Measurements from ENCODE around the gene ACTL9. TPM values are rescaled to one million over a fixed set of nuclear protein-coding genes. Genes with fewer than 3 reads are reported as not detected.

The ACTL9 gene
- total RNA-seq, 1 donor from 2014 or later: not detected

DNA sequence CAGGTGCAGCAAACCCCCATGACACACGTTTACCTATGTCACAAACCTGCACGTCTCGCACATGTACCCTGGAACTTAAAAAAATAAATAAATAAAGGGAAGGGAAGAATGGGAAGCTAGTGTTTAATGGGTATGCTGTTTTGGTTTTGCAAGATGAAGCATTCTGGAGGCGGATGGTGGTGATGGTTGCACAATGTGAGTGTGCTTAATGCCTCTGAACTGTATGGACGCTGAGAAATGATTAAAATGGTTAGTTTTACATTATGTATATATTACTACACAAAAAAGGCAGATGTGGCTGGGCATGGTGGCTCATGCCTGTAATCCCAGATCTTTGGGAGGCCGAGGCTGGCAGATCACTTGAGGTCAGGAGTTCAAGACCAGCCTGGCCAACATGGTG, 50.4 kb downstream of the ACTL9 start:
- H3K36me3 ChIP-seq (ENCODE audit: insufficient read depth, low read length): no peaks in the 10 kb centered on the region
- no peaks in the 10 kb centered on the region for H3K4me1 Mint-ChIP-seq (ENCODE audit: low read depth, unreplicated experiment)
- no peak overlapping the region for H3K27ac ChIP-seq (ENCODE audit: low read depth, low read length)
- no peak overlapping the region for H3K4me3 ChIP-seq (ENCODE audit: insufficient read depth, low read depth, low read length)
- peaks cover 13% of the 10 kb centered on the region for H3K27me3 Mint-ChIP-seq (ENCODE audit: low read depth, unreplicated experiment)
- DNase-seq (ENCODE audit: low read depth) (no peak), FAIRE-seq (no peak)
- peaks cover 3% of the 10 kb centered on the region for H3K4me1 ChIP-seq (ENCODE audit: insufficient read depth, low read length)
- no peak overlapping the region for H3K4me2 ChIP-seq (ENCODE audit: low read length)
- H3K9ac ChIP-seq (ENCODE audit: low read length): no peak overlapping the region
- H3K79me2 ChIP-seq (ENCODE audit: insufficient read depth, low read length): no peaks in the 10 kb centered on the region
- peaks cover 4% of the 10 kb centered on the region for H3K27me3 ChIP-seq (ENCODE audit: insufficient read depth, low read length)
- H3K27ac Mint-ChIP-seq (ENCODE audit: unreplicated experiment): no peak overlapping the region
- H3K9me3 Mint-ChIP-seq (ENCODE audit: unreplicated experiment): peaks cover 6% of the 10 kb centered on the region
- H3K36me3 Mint-ChIP-seq (ENCODE audit: low read depth, unreplicated experiment): no peaks in the 10 kb centered on the region
- H3K4me3 Mint-ChIP-seq (ENCODE audit: unreplicated experiment): no peak overlapping the region
- no peaks in the 10 kb centered on the region for H3K9me3 ChIP-seq (ENCODE audit: insufficient read depth, low read depth, low read length)
- TF ChIP-seq EZH2 (IDR thresholded peaks at IDR 0.05; ENCODE audit: insufficient read depth, low read length): no peak
- TF ChIP-seq, protein P1, sequence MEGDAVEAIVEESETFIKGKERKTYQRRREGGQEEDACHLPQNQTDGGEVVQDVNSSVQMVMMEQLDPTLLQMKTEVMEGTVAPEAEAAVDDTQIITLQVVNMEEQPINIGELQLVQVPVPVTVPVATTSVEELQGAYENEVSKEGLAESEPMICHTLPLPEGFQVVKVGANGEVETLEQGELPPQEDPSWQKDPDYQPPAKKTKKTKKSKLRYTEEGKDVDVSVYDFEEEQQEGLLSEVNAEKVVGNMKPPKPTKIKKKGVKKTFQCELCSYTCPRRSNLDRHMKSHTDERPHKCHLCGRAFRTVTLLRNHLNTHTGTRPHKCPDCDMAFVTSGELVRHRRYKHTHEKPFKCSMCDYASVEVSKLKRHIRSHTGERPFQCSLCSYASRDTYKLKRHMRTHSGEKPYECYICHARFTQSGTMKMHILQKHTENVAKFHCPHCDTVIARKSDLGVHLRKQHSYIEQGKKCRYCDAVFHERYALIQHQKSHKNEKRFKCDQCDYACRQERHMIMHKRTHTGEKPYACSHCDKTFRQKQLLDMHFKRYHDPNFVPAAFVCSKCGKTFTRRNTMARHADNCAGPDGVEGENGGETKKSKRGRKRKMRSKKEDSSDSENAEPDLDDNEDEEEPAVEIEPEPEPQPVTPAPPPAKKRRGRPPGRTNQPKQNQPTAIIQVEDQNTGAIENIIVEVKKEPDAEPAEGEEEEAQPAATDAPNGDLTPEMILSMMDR (IDR thresholded peaks at IDR 0.05; ENCODE audit: insufficient read depth, low read depth, low read length): no peak
- no peak overlapping the region for H2AFZ ChIP-seq (ENCODE audit: low read depth, low read length)
- H4K20me1 ChIP-seq (ENCODE audit: insufficient read depth, low read length): no peaks in the 10 kb centered on the region

Other genes with a start within 250 kb of the ACTL9 start
- gene PRAM1, start 196.2 kb downstream of the ACTL9 start, total RNA-seq: 0.25 and 0.36 TPM in 2 replicates
- gene ZNF414, start 184.6 kb downstream of the ACTL9 start, total RNA-seq: 15.8 and 17.2 TPM in 2 replicates
- 0.12 and 0.23 TPM in 2 replicates for gene MYO1F, start 121.4 kb downstream of the ACTL9 start, total RNA-seq
- 34.0 and 35.1 TPM in 2 replicates for gene ADAMTS10, start 88.1 kb downstream of the ACTL9 start, total RNA-seq
- gene NFILZ, start 68.2 kb downstream of the ACTL9 start, total RNA-seq: not detected in 2 replicates
- gene OR2Z1, start 22.8 kb upstream of the ACTL9 start, total RNA-seq: not detected in 2 replicates
- gene ZNF558, start 133.5 kb upstream of the ACTL9 start, total RNA-seq: not detected in 2 replicates
- gene MBD3L1, start 133.6 kb upstream of the ACTL9 start, total RNA-seq: not detected in 2 replicates